ENCODE data around the gene PSMD9. TPM values are rescaled to one million over a fixed set of nuclear protein-coding genes. Genes with fewer than 3 reads are reported as not detected.
A peak's percentile ranks its signal among the peaks of the same experiment; 100 is the strongest.
"Not testable (repeated sequence)": the region's sequence is repeated elsewhere in the genome, so short reads cannot be mapped to it uniquely, and the experiment has no call there.

The PSMD9 gene
- total and polyA plus RNA-seq, 2 experiments from 2014 or later: 110 to 132 TPM

DNA sequence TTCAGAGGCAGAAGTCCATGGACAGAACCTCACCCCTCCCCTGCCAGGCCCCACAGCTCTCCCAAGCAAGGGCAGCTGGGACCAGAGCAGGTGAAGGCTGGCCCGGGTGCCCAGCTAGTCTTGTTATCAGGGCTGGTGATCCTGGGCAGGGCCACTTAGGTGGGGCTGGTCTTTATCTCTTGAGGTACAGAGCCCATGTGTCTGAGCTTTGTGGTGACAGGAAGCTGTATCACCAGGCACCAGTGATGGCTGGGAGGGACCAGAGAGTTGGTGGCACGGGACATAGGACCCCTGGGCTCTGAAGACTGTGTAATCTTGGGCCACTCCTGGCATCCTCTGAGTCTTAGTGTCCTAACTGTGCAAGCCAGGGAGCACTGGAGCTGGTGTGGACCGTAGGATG, 17.1 kb upstream of the PSMD9 start:
- Histone ChIP-seq H3K36me3 (no peaks in the 10 kb centered on the region), H3K4me3 (no peak overlapping the region), H3K9me3 (ENCODE audit: low read depth) (no peaks in the 10 kb centered on the region), H3K4me1 (ENCODE audit: low read depth) (no peaks in the 10 kb centered on the region), H3K27me3 (no peaks in the 10 kb centered on the region), H3K27ac (no peak overlapping the region)
- TF ChIP-seq, protein P1, sequence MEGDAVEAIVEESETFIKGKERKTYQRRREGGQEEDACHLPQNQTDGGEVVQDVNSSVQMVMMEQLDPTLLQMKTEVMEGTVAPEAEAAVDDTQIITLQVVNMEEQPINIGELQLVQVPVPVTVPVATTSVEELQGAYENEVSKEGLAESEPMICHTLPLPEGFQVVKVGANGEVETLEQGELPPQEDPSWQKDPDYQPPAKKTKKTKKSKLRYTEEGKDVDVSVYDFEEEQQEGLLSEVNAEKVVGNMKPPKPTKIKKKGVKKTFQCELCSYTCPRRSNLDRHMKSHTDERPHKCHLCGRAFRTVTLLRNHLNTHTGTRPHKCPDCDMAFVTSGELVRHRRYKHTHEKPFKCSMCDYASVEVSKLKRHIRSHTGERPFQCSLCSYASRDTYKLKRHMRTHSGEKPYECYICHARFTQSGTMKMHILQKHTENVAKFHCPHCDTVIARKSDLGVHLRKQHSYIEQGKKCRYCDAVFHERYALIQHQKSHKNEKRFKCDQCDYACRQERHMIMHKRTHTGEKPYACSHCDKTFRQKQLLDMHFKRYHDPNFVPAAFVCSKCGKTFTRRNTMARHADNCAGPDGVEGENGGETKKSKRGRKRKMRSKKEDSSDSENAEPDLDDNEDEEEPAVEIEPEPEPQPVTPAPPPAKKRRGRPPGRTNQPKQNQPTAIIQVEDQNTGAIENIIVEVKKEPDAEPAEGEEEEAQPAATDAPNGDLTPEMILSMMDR (IDR thresholded peaks at IDR 0.05; ENCODE audit: low read depth, low read length): no peak
- no peak for DNase-seq (ENCODE audit: low read depth in 1 of 2, low spot score in 1 of 2)

DNA sequence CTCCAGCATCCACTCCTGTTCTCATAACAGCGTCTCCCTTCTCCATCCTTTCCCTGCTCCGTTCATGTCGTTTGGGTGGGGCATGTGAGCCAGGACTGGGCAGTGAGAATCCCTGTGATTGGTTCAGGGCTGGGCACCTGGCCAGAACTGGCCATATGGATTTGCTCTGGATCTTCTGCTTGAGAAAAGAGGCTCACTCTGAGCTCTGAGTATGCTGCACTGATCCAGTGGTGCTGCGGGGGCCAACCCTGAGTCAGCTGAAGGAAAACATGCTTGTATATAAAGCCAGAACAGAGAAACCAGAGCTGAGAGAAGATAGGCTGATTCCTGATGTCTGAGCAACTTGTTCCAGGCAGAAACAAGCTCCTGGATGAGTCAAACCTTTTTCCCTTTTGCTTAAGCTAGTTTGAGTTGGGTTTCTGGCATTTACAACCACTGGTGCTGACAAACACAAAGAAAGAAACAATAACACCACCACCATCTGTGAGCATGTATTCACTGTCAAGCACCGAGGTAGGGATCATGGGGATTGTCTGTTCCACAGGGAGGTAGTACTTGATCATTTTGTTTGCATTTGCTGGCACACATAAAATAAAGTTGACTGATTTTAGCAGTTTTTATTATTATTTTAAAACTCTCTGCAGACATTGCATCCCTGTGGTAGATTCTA, 15.9 kb upstream of the PSMD9 start:
- Histone ChIP-seq H3K27ac (no peak overlapping the region), H3K9me3 (ENCODE audit: low read depth) (no peaks in the 10 kb centered on the region), H3K27me3 (no peaks in the 10 kb centered on the region), H3K4me1 (ENCODE audit: low read depth) (no peaks in the 10 kb centered on the region), H3K36me3 (no peaks in the 10 kb centered on the region), H3K4me3 (no peak overlapping the region)
- peak; percentile 20 to 96 for DNase-seq (ENCODE audit: low read depth in 1 of 2, low spot score in 1 of 2)
- TF ChIP-seq, protein P1 (IDR thresholded peaks at IDR 0.05; ENCODE audit: low read depth, low read length): no peak

DNA sequence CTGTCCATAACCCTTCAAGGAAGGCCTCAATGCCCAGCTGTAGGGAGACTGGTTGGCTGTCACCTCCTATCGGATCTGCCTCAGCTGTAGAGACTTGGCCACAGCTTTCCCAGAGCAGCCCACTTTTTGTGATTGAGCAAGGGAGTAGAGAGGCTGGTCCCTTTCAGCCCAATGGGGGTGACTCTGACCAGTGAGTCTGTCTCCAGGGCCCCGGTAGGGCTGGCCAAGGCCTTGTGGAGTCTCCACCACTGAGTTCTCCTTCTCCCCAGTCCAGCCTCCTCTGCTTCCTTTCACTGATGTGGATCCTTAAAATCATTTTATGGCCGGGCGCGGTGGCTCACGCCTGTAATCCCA, 15.4 kb upstream of the PSMD9 start:
- Histone ChIP-seq H3K27me3 (no peaks in the 10 kb centered on the region), H3K4me3 (no peak overlapping the region), H3K36me3 (no peaks in the 10 kb centered on the region), H3K4me1 (ENCODE audit: low read depth) (no peaks in the 10 kb centered on the region), H3K27ac (no peak overlapping the region), H3K9me3 (ENCODE audit: low read depth) (no peaks in the 10 kb centered on the region)
- peak in 1 of 2 donors; percentile 62 for DNase-seq (ENCODE audit: low read depth in 1 of 2, low spot score in 1 of 2)
- TF ChIP-seq, protein P1 (IDR thresholded peaks at IDR 0.05; ENCODE audit: low read depth, low read length): no peak

DNA sequence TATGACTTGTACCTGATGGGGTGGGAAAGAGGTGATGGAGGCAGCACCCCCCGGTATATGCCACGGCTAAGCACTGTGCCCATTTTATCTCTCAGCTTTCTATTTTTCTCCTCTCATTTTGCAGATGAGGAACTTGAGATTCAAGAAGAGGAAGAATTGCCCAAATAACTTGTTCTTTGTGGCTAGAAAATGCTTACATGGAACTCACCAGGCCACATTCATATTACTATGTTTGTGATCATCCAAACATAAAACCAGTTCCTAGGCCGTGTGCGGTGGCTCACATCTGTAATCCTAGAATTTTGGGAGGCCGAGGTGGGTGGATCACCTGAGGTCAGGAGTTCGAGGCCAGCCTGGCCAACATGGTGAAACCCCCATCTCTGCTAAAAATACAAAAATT, 14.5 kb upstream of the PSMD9 start:
- TF ChIP-seq, protein P1 (IDR thresholded peaks at IDR 0.05; ENCODE audit: low read depth, low read length): no peak
- Histone ChIP-seq H3K4me3 (no peak overlapping the region), H3K36me3 (no peaks in the 10 kb centered on the region), H3K27ac (no peak overlapping the region), H3K4me1 (ENCODE audit: low read depth) (no peaks in the 10 kb centered on the region), H3K9me3 (ENCODE audit: low read depth) (no peaks in the 10 kb centered on the region), H3K27me3 (no peaks in the 10 kb centered on the region)
- DNase-seq (ENCODE audit: low read depth in 1 of 2, low spot score in 1 of 2): no peak

DNA sequence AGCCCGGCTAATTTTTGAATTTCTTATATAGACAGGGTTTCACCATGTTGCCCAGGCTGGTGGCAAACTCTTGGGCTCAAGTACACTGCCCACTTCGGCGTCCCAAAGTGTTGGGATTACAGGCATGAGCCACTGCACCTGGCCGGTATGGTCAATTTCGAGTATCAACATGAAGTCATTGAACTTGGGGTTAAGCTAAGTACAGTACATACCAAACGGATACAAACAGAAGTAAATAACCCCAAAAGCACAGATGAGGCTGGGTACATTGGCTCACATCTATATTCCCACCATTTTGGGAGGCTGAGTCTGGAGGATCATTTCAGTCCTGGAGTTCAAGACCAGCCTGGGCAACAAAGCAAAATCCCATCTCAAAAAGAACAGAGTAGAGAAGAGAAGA, 13.0 kb upstream of the PSMD9 start:
- no peak overlapping the region for H3K4me3 ChIP-seq
- TF ChIP-seq, protein P1 (IDR thresholded peaks at IDR 0.05; ENCODE audit: low read depth, low read length): no peak
- H3K9me3 ChIP-seq (ENCODE audit: low read depth): no peaks in the 10 kb centered on the region
- H3K27ac ChIP-seq: no peak overlapping the region
- H3K27me3 ChIP-seq: no peaks in the 10 kb centered on the region
- no peak for DNase-seq (ENCODE audit: low read depth in 1 of 2, low spot score in 1 of 2)
- H3K4me1 ChIP-seq (ENCODE audit: low read depth): no peaks in the 10 kb centered on the region
- no peaks in the 10 kb centered on the region for H3K36me3 ChIP-seq

DNA sequence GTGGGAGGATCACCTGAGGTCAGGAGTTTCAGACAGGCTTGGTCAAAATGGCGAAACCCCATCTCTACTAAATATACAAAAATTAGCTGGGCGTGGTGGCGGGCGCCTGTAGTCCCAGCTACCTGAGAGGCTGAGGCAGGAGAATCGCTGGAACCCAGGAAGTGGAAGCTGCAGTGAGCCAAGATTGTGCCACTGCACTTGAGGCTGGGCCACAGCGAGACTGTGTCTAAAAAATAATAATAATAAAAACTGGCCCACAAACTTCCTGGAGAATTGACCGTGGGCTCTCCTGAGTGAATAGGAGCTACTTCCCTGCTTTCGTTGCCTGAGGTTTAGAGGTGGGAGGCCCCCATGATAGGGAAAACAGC, 12.5 kb upstream of the PSMD9 start:
- DNase-seq (ENCODE audit: low read depth in 1 of 2, low spot score in 1 of 2); H3K27me3 ChIP-seq; H3K9me3 ChIP-seq (ENCODE audit: low read depth); H3K36me3 ChIP-seq; H3K27ac ChIP-seq; H3K4me3 ChIP-seq; H3K4me1 ChIP-seq (ENCODE audit: low read depth): not testable (repeated sequence)
